ENCODE measurements around the gene MGMT.

MGMT gene

GRCh38 chr10:129459762-129460539 is 7.1 kb upstream of the MGMT start:
- no peak for DNase-seq

GRCh38 chr10:129462257-129462795 is 4.7 kb upstream of the MGMT start:
- no peak for DNase-seq

- DNase-seq = no peak
These were observed 2.8 kb upstream of the MGMT start for GRCh38 chr10:129464251-129464650.

DNA sequence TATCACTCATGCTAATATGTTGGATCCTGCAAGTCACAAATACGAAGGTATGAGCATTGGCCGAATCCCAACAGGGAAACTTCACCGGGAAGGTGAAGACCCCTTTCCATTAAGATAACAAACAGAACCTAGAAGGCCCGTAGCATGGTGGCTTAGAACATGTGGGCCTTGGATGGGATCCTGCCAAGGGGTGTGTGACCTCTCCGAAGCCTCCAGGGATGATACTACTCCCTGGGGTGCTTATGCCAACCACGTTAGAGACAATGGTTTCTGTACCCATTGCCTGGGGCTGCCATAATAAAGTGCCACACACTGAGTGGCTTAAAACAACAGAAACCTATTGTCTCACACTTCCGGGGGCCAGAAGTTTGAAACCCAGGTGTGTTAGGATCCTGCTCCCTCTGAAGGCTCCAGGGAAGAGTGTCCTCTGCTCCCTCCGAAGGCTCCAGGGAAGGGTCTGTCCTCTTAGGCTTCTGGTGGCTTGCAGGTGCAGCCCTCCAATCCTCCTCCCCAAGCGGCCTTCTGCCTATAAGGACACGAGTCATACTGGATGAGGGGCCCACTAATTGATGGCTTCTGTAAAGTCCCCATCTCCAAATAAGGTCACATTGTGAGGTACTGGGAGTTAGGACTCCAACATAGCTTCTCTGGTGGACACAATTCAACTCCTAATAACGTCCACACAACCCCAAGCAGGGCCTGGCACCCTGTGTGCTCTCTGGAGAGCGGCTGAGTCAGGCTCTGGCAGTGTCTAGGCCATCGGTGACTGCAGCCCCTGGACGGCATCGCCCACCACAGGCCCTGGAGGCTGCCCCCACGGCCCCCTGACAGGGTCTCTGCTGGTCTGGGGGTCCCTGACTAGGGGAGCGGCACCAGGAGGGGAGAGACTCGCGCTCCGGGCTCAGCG is 992 bp upstream of the MGMT start:
- no peak for DNase-seq

GRCh38 chr10:129467359-129468064 is 471 bp downstream of the MGMT start:
- DNase-seq = no peak

- no peak for DNase-seq
These were observed 1.1 kb downstream of the MGMT start for GRCh38 chr10:129468187-129468586.

DNA sequence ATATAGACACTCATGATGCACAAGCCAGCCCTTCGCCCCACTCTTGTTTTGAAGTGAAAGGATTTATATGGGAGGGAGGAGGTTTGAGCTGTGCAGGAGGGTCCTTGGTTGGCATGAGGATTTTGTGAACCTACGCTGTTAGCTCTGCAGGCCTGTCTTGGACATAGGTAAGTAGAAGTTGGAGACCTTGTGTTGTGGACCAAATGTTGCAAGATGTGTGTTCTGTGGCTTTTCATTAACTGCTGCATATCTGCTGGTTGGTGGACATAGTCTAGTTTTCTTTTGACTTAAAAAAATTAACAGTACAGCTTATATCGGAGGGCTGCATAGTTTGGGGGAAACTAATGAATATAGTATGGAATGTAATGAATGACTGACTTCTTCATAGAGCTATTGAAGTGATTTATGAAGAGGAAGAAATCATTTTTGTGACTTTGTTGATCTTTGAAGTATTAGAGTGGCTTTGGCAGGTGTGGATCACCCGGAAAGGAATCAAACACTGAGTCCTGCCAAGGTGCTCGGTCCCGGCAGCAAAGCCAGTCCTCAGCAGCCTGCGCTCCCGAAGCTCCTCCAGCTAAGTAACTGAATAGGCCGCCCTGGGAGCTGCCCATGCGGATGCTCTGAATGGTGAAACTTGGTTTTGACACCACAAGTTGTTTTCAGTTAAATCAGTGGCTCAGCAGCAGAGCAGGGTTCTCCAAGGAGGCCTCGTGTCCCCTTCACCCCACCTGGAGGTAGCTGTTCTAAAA is 3.2 kb downstream of the MGMT start:
- DNase-seq = no peak

DNA sequence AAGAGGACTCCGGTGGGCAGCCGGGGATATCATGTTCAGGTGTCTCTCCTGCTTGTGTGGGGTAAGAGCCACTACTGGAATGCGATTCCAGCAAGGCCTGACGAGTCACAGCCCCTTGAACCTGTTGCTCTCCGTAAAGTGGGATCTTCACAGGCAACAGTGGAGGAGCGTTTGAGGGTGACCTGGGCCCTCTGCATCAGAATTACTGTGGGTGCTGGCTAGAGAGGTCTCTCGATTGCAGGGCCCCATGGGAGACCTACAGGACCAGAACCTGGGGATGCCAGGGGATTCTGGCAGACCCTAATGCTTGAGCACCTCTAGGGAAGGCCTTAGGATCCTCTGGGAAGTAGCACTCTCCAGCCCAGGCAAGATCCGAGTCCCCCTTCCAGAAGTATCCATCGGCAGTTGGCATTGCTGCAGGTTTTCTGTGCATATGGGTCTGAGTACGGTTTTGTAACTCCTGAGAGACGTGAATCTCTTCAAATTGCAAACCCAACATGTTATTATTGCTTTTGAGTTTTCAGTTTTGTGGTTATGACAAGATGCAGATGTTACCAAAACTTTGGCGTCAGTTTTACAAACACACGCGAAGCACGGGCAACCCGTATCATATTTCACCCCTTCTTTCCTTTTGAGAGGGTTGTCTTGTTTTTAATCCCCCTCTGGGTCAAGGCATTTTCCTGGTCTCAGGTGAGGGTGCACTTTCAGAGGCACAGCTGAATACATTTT is 4.6 kb downstream of the MGMT start:
- DNase-seq = no peak

DNA sequence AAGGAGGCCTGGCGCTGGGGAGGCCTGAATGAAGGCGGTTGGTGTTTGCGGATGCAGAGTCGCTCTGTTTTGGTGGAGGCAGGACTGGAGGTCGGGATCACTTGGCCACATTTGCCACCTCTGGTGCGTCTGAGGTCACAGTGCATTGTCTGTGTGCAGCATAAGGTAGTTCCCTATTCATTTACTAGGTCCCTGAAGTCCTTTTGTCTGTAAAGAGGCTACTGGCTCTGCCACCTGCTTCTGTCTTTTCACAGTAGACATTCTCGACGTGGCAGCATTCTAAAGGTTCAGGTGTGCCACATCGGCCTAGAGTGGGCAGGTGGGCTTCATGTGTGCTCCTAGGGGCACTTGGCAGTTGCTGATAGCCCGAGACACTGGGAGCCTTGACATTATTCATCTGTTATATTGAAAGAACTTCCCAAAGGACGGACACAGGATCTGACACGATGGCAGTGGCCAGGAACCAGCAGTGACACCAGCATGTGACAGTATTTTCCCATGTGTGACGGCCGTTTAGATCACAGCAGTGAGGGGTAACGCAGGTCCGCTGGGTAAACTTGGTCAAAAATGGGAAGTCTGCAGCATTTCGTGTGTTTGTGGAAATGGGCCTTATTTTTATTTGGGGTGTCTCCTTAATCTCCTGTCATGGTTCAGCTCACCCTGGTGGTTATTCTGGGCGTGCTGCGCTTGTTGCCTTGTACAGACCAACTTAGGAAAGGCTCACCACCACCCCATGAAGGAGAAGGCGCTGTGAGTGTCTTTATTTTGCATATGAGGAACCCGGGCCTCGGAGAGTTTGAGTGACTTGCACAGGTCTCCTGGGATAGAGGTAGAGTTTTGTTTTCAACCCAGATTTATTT is 5.9 kb downstream of the MGMT start:
- DNase-seq = no peak

DNA sequence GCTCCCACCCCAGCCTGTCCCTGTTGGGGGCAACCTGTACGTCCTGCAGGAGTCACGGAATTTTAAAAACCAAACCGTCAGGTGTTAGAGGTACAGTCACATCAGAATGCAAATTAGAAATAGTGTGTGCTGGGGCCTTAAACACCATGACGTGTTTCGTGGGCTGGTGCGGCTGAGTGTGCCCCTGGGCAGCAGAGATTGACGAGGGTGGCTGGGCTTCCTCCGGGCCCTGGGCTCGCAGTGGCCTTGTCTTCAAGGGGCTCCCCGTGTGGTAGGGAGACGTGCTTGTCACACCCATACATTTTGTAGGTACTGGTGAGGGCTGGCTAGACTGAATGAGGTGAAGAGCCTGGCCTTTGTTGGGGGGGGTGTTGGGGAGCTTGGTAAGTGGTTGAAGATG is 7.6 kb downstream of the MGMT start:
- no peak for DNase-seq

GRCh38 chr10:129476431-129476830 is 9.4 kb downstream of the MGMT start:
- no peak for DNase-seq

GRCh38 chr10:129477051-129477450 is 10.0 kb downstream of the MGMT start:
- DNase-seq = no peak

- DNase-seq = no peak
These were observed 14.6 kb downstream of the MGMT start for GRCh38 chr10:129481641-129482040.

GRCh38 chr10:129483430-129484010 is 16.5 kb downstream of the MGMT start:
- no peak for DNase-seq

GRCh38 chr10:129486805-129487204 is 19.8 kb downstream of the MGMT start:
- DNase-seq = no peak

GRCh38 chr10:129491123-129491734 is 24.2 kb downstream of the MGMT start:
- DNase-seq = no peak

- DNase-seq = no peak
These were observed 27.1 kb downstream of the MGMT start for GRCh38 chr10:129494176-129494575.

DNA sequence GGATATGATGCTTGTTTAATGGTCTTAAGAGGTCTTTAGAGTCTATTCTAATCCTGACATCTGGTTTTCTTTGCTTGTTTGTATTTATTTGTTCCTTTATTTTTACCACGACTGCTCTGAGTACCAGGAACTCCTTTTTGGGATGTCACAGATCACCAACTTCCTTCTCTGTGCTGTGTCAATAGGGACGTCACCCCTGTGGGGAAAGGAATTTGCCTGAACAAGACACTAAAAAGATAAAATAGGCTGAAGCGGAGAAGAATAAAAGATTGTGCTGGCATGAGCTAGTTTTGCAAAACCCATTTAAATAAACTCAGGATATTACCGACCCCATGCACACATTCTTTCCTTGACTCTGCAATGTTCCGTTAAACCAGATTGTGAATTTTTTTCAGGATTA is 27.7 kb downstream of the MGMT start:
- DNase-seq = no peak

DNA sequence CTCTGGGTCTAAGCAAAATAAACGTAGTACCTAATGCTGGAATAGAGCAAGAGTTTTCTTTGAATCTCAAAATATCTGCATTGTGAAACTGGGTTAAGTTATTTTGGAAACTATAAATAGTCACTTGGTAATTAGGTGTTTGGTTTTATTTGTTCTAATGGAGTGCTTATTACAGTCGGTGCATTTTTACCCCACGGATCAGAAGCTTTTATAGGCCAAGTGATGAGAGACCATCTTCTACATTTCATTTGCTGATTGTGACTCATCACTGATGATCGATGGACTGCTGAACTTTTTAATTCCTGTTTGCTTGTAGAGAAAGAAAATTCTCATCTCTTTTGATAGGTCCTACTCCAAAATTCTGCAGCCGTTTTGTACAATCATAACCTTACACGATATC is 28.2 kb downstream of the MGMT start:
- no peak for DNase-seq

- no peak for DNase-seq
These were observed 28.7 kb downstream of the MGMT start for GRCh38 chr10:129495698-129496097.
